Adrenal gland (tissue), 19 donors: Measurements from ENCODE around the gene BCL2L15. TPM values are rescaled to one million over a fixed set of nuclear protein-coding genes. Genes with fewer than 3 reads are reported as not detected.

ENCODE experiments used
- DNase-seq, 7 donors: peaks; one replicate each; pipeline ENCODE4 v3.0.0-alpha.2; 2019 to 2020
- H3K27ac ChIP-seq, 5 donors: fragments of 200-600 bp; sonication (generic) in 4 of 5; 1 replicate in 3 of 5; 2 replicates in 2 of 5; pipeline versions ENCODE4 v1.5.1 to v1.8.0; 2016 to 2020; ENCODE audit warnings: mild to moderate bottlenecking in 1 of 5
- H3K27me3 ChIP-seq: fragments of 200-600 bp; 2 replicates; pipeline ENCODE4 v1.8.0; 2021
- H3K36me3 ChIP-seq, 2 donors: fragments of 200-600 bp; replicated peaks in 1 of 2; 1 replicate in 1 of 2; 2 replicates in 1 of 2; pipeline versions ENCODE4 v1.5.1 to v1.8.0; 2018 to 2022
- H3K4me1 ChIP-seq, 2 donors: fragments of 200-600 bp; replicated peaks in 1 of 2; 1 replicate in 1 of 2; 2 replicates in 1 of 2; pipeline versions ENCODE4 v1.5.1 to v1.8.0; 2018 to 2021
- H3K4me3 ChIP-seq, 4 donors: fragments of 200-600 bp; sonication (generic) in 3 of 4; one replicate each; pipeline ENCODE4 v1.5.1; 2016 to 2018
- H3K9me3 ChIP-seq, 3 donors: fragments of 200-600 bp; sonication (generic) in 1 of 3; replicated peaks in 1 of 3; 1 replicate in 2 of 3; 2 replicates in 1 of 3; pipeline versions ENCODE4 v1.5.1 to v1.8.0; 2016 to 2021
- CTCF ChIP-seq, 6 experiments: fragments of 450-650 bp in 4 of 6; fragments of 200-600 bp in 2 of 6; sonication (generic) in 1 of 6; IDR thresholded peaks; 1 replicate in 5 of 6; 2 replicates in 1 of 6; pipeline versions ENCODE4 v1.5.1 to v1.8.0; 2016 to 2021; ENCODE audit warnings: antibody characterized with exemption in 6 of 6, mild to moderate bottlenecking in 2 of 6, moderate library complexity in 1 of 6
- POLR2A ChIP-seq, 2 donors: fragments of 450-650 bp; IDR thresholded peaks; one replicate each; pipeline ENCODE4 v1.6.1; 2017; ENCODE audit warnings: antibody characterized with exemption in 2 of 2, mild to moderate bottlenecking in 2 of 2, moderate library complexity in 1 of 2
- WGBS, 4 donors: extraction: QIAGEN DNeasy Blood & Tissue Kit in 2 of 4; methylation state at CpG; one replicate each; pipeline versions ENCODE4 v1.1.5 to v1.1.7; 2013 to 2017; 5-methylcytosine and 5-hydroxymethylcytosine counted together
- intact Hi-C, 2 donors: fragments of 100-400 bp; cut with DNase I; formaldehyde crosslinking; loops; one replicate each; pipeline versions ENCODE4 v1.14.1 to v1.15.0; 2022 to 2023
- long read RNA-seq, 10 donors: library from polyadenylated mRNA in 3 of 10; unstranded in 2 of 10; stranded (forward) in 1 of 10; transcript quantifications; one replicate each; pipeline ENCODE4 v2.0.0 and lab custom pipeline, GENCODE V29; 2021 to 2026
- polyA plus RNA-seq, 3 donors: library from polyadenylated mRNA; stranded (reverse); fragments of 200-250 nt in 2 of 3; fragments of 350-450 nt in 1 of 3; fragmentation: Illumina TruSeq in 1 of 3; extraction: RNeasy Lipid Tissue Mini Kit (QIAGEN cat#74804) in 1 of 3; gene quantifications; one replicate each; pipeline ENCODE4 v1.2.3, GENCODE V29; 2013 to 2014
- total RNA-seq, 9 donors: library from RNA; depleted of rRNA in 4 of 9; stranded (reverse); fragments of >200 nt in 4 of 9; fragments of 120-200 nt in 1 of 9; fragmentation: NEBNext Ultra II Directional in 1 of 9; extraction: Animal tissue kit (Norgen Biotek cat#: 25700) in 1 of 9; gene quantifications; one replicate each; pipeline versions ENCODE4 v1.1.0 to v1.2.4, GENCODE V29; 2013 to 2023
- donor health status: healthy with polysubstance abuse.
- donor health status: Bipolar disorder and iron deficiency.
- donor health status: DM: yes; HTN: yes; CAD: no.
- donor health status: DM: no; HTN: no; CAD: no.
- donor health status: DM: no; HTN: no; CAD: no.
- donor health status: DM: yes; HTN: yes; CAD: no.

BCL2L15 gene
- total RNA-seq (1 to 10 TPM in 2 of 9 donors, under 1 TPM in 5, not detected in 2; 0.07 to 1.3 (median 0.23) TPM), polyA plus RNA-seq (under 1 TPM; 0.26 to 0.48 (median 0.34) TPM)
- long read RNA-seq, donor 1 = 0 reads
- long read RNA-seq, donor 2 = 0 reads
- long read RNA-seq, donor 3 = 0 reads
- long read RNA-seq, donor 4 = 0 reads
- long read RNA-seq, donor 5 = 0 reads
- long read RNA-seq, donor 6 = 0 reads
- long read RNA-seq, donor 7 = 0 reads
- long read RNA-seq, donor 8 = 0 reads
- long read RNA-seq, donor 9, full-length matches to known transcripts = 1 of 1 reads
- long read RNA-seq, donor 9, partial matches to known transcripts = 0 of 1 reads
- long read RNA-seq, donor 9, other reads (novel, unspliced or antisense) = 0 of 1 reads
- long read RNA-seq, donor 10 = 0 reads

GRCh38 chr1:113887402-113888175 is at the start of gene BCL2L15:
BCL2L15 (minus strand) TSS chr1:113887581; CDS start chr1:113887375, 206 bp downstream.
- TF ChIP-seq POLR2A (IDR thresholded peaks at IDR 0.05) = no peak
- no peaks in the 10 kb centered on the region for H3K36me3 ChIP-seq
- intact Hi-C loops = no loop called here
- no peaks in the 10 kb centered on the region for H3K27me3 ChIP-seq
- no peak within 1 kb of the TSS for H3K27ac ChIP-seq
- WGBS, 4 donors = 73 to 84% (median 78%) methylated on average over 6 of the region's 6 CpGs
- no peak within 1 kb of the TSS for H3K4me3 ChIP-seq
- no peaks in the 10 kb centered on the region for H3K9me3 ChIP-seq
- no peak for DNase-seq
- H3K4me1 ChIP-seq = no peaks in the 10 kb centered on the region

- intact Hi-C loops = no loop called here
- Histone ChIP-seq H3K27ac (no peak overlapping the region), H3K4me3 (no peak overlapping the region), H3K4me1 (peaks cover 1 to 60% of the 10 kb centered on the region in 2 donors), H3K27me3 (no peaks in the 10 kb centered on the region), H3K36me3 (peaks cover 0 to 9% of the 10 kb centered on the region in 2 donors), H3K9me3 (no peaks in the 10 kb centered on the region)
- 46 to 72% (median 59%) methylated on average over 1 of the region's 1 CpG for WGBS, 4 donors
- TF ChIP-seq POLR2A (IDR thresholded peaks at IDR 0.05) (no peak), CTCF (IDR thresholded peaks at IDR 0.05) (no peak)
- no peak for DNase-seq
Observed at GRCh38 chr1:113937146-113937545, 49.8 kb upstream of the BCL2L15 start.

GRCh38 chr1:113935970-113936369 is 48.6 kb upstream of the BCL2L15 start:
- Histone ChIP-seq H3K4me1 (peaks cover 11 to 72% of the 10 kb centered on the region in 2 donors), H3K9me3 (no peaks in the 10 kb centered on the region), H3K27me3 (no peaks in the 10 kb centered on the region), H3K27ac (no peak overlapping the region), H3K4me3 (no peak overlapping the region), H3K36me3 (peaks cover 0 to 6% of the 10 kb centered on the region in 2 donors)
- DNase-seq = no peak
- intact Hi-C loops = no loop called here
- TF ChIP-seq POLR2A (IDR thresholded peaks at IDR 0.05) = no peak
- no peak for TF ChIP-seq CTCF (IDR thresholded peaks at IDR 0.05)
- 68 to 86% (median 74%) methylated on average over 1 of the region's 1 CpG for WGBS, 4 donors

GRCh38 chr1:113935176-113935575 is 47.8 kb upstream of the BCL2L15 start:
- intact Hi-C loops = no loop called here
- 93 to 100% (median 97%) methylated on average over 1 of the region's 1 CpG for WGBS, 4 donors

More at GRCh38 chr1:113935176-113935575, 47.8 kb upstream of the BCL2L15 start:
- Histone ChIP-seq H3K4me3 (no peak overlapping the region), H3K27me3 (no peaks in the 10 kb centered on the region), H3K4me1 (peaks cover 16 to 75% of the 10 kb centered on the region in 2 donors), H3K9me3 (no peaks in the 10 kb centered on the region), H3K27ac (no peak overlapping the region), H3K36me3 (no peaks in the 10 kb centered on the region)
- TF ChIP-seq POLR2A (IDR thresholded peaks at IDR 0.05) = no peak
- no peak for TF ChIP-seq CTCF (IDR thresholded peaks at IDR 0.05)
- no peak for DNase-seq
